GM23338 (cell line): ENCODE measurements around the gene CD84. TPM values are rescaled to one million over a fixed set of nuclear protein-coding genes. Genes with fewer than 3 reads are reported as not detected.

Experiments used
- ATAC-seq: fragments of 200-7000 bp; cut with Tn5 transposase; 3 replicates; pipeline ENCODE4 v1.9.1; 2020
- DNase-seq: peaks from one replicate; pipeline ENCODE4 v3.0.0-alpha.2; 2015; ENCODE audit warnings: low spot score
- H2AFZ ChIP-seq: fragments of 200-600 bp; sonication (generic); 2 replicates; pipeline ENCODE4 v1.8.0; 2016; ENCODE audit warnings: antibody characterized with exemption, mild to moderate bottlenecking, moderate library complexity
- H3F3A ChIP-seq: fragments of 200-600 bp; sonication (generic); replicated peaks from 2 replicates; pipeline ENCODE4 v1.8.0; 2017; ENCODE audit warnings: antibody characterized with exemption, mixed run types, low read depth
- H3K27ac ChIP-seq: fragments of 200-600 bp; sonication (generic); 2 replicates; pipeline ENCODE4 v1.6.1; 2016; ENCODE audit warnings: low read depth
- H3K27me3 ChIP-seq: fragments of 200-600 bp; sonication (generic); 2 replicates; pipeline ENCODE4 v1.8.0; 2016; ENCODE audit warnings: mild to moderate bottlenecking, mixed run types, moderate library complexity; ENCODE audit not compliant: insufficient read depth
- H3K36me3 ChIP-seq: fragments of 200-600 bp; sonication (generic); 2 replicates; pipeline ENCODE4 v1.8.0; 2016; ENCODE audit warnings: mild to moderate bottlenecking; ENCODE audit not compliant: insufficient read depth
- H3K4me1 ChIP-seq: fragments of 200-600 bp; sonication (generic); 2 replicates; pipeline ENCODE4 v1.8.0; 2016; ENCODE audit warnings: mild to moderate bottlenecking, moderate library complexity; ENCODE audit not compliant: insufficient read depth
- H3K4me2 ChIP-seq: fragments of 200-600 bp; sonication (generic); 2 replicates; pipeline ENCODE4 v1.7.1; 2017; ENCODE audit warnings: mixed run types
- H3K4me3 ChIP-seq: fragments of 200-600 bp; sonication (generic); 2 replicates; pipeline ENCODE4 v1.6.1; 2016; ENCODE audit warnings: mixed run types
- H3K79me2 ChIP-seq: fragments of 200-600 bp; sonication (generic); replicated peaks from 2 replicates; pipeline ENCODE4 v1.8.0; 2017; ENCODE audit warnings: mild to moderate bottlenecking; ENCODE audit not compliant: insufficient read depth
- H3K9me2 ChIP-seq: fragments of 200-600 bp; sonication (generic); 2 replicates; pipeline ENCODE4 v1.8.0; 2017; ENCODE audit not compliant: insufficient read depth
- H4K20me1 ChIP-seq: fragments of 200-600 bp; sonication (generic); replicated peaks from 2 replicates; pipeline ENCODE4 v1.8.0; 2017; ENCODE audit warnings: mild to moderate bottlenecking; ENCODE audit not compliant: insufficient read depth
- H3K27ac Mint-ChIP-seq: 2 replicates; pipeline ENCODE4 v1.8.0; 2020; ENCODE audit warnings: inconsistent platforms, mild to moderate bottlenecking, moderate library complexity, mixed read lengths
- H3K27me3 Mint-ChIP-seq: 3 replicates; pipeline ENCODE4 v1.8.0; 2022; ENCODE audit warnings: low read depth, mild to moderate bottlenecking, moderate library complexity, mixed read lengths, inconsistent platforms; ENCODE audit not compliant: insufficient read depth, poor library complexity
- H3K36me3 Mint-ChIP-seq: 3 replicates; pipeline ENCODE4 v1.8.0; 2021; ENCODE audit warnings: low read depth, mild to moderate bottlenecking, inconsistent platforms, moderate library complexity, mixed read lengths
- H3K4me1 Mint-ChIP-seq: 3 replicates; pipeline ENCODE4 v1.8.0; 2020; ENCODE audit warnings: mild to moderate bottlenecking, inconsistent platforms, mixed read lengths
- H3K4me3 Mint-ChIP-seq: 3 replicates; pipeline ENCODE4 v1.8.0; 2021; ENCODE audit warnings: moderate library complexity, mild to moderate bottlenecking, inconsistent platforms, mixed read lengths
- H3K9me3 Mint-ChIP-seq: 3 replicates; pipeline ENCODE4 v1.8.0; 2020; ENCODE audit warnings: moderate library complexity, mild to moderate bottlenecking, inconsistent platforms, mixed read lengths
- CREB1 ChIP-seq: fragments of 250-450 bp; sonication (Bioruptor Pico); IDR thresholded peaks from 2 replicates; pipeline ENCODE4 v1.5.0; 2020; ENCODE audit warnings: low read depth, mild to moderate bottlenecking, moderate library complexity
- JUNB ChIP-seq: IDR thresholded peaks from one replicate; pipeline ENCODE4 v1.6.1; 2016; ENCODE audit warnings: antibody characterized with exemption; ENCODE audit not compliant: unreplicated experiment
- POLR2AphosphoS5 ChIP-seq: IDR thresholded peaks from 2 replicates; pipeline ENCODE4 v1.6.1; 2016; ENCODE audit warnings: antibody characterized with exemption, low read depth
- polyA plus RNA-seq: library from polyadenylated mRNA; unstranded; fragments of >200 nt; fragmentation: Nextera tagmentation; extraction: Ambion mirVana; gene quantifications from 2 replicates; pipeline ENCODE4 v1.2.1, GENCODE V29; 2016
- total RNA-seq: library from RNA; depleted of rRNA; stranded (reverse); fragments of >200 nt; shearing (Covaris generic); gene quantifications from 2 replicates; pipeline ENCODE4 v1.2.3, GENCODE V29; 2014
- TF ChIP-seq, protein P1 (sequence below): IDR thresholded peaks from 2 replicates; pipeline ENCODE4 v1.6.1; 2016; ENCODE audit warnings: antibody characterized with exemption
- TF ChIP-seq, protein P2 (sequence below): fragments of 250-450 bp; sonication (Bioruptor Pico); IDR thresholded peaks from 2 replicates; pipeline ENCODE4 v1.5.0; 2020; ENCODE audit warnings: mild to moderate bottlenecking, moderate library complexity
- TF ChIP-seq, protein P3 (sequence below), 2 experiments: fragments of 200-600 bp in 1 of 2; sonication (generic) in 1 of 2; conservative IDR thresholded peaks; 2 replicates each; pipeline versions ENCODE4 v1.5.1 to v1.6.1; 2016 to 2017; ENCODE audit warnings: antibody characterized with exemption in 2 of 2, low read depth in 2 of 2, mild to moderate bottlenecking in 2 of 2, moderate library complexity in 1 of 2

Gene CD84
- total and polyA plus RNA-seq, 2 experiments from 2014 or later = not detected

DNA sequence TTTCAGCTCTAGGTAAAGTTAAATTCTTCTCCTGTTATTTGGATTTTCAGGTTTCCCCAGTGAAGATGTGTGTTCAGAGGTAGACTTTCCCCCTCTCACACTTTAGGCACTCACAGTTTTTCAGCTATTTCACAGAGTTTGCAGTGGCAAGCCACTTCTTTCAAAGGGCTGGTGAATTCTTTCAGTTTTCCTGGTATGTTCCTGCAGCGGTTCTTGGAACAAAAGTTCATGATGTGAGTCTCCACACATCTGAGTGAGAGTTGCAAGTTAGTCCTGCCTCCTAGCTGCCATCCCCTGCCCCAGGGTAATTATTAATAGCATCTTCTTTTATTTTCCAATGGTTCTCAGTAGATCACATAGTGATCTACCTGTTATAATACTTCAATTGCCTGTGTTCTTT, 27.3 kb upstream of the CD84 start (continued):
- TF ChIP-seq, protein P1, sequence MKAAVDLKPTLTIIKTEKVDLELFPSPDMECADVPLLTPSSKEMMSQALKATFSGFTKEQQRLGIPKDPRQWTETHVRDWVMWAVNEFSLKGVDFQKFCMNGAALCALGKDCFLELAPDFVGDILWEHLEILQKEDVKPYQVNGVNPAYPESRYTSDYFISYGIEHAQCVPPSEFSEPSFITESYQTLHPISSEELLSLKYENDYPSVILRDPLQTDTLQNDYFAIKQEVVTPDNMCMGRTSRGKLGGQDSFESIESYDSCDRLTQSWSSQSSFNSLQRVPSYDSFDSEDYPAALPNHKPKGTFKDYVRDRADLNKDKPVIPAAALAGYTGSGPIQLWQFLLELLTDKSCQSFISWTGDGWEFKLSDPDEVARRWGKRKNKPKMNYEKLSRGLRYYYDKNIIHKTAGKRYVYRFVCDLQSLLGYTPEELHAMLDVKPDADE = no peak
- TF ChIP-seq POLR2AphosphoS5 = no peak

DNA sequence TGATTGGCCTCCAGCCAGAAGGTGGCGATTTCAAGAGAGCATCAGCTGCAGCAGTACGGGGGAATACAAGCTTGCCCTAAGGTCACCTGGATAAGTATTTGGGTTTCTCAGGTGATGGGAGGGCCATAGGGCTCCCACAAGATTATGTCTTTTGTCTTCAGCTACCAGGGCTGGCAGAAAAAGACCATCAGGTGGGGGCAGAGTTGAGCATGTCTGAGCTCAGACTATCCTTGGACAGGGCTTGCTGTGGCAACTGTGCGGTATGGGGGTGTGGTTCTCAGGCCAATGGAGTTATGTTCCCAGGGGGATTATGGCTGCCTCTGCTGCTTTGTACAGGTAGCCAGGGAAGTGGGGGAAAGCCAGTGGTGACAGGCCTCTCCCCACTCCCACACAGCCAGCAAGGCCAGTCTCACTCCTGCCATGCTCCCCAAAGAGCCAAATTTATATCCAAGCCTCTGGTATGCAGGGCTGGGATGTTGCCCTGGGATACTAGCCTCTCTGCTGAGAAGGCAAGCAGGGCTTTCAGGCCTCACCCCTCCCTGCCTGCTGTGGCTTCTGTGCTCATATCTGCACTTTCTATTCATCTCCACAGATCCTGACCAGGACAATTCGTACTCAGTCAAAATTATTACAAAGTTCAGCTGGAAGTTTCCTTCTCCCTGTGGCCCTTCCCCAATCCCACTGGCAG, 26.6 kb upstream of the CD84 start:
- DNase-seq (no peak), ATAC-seq (no peak; the same call in 2 of the 3 replicates)
- peaks cover 7% of the 10 kb centered on the region; the same call in 2 of the 3 replicates for H3K4me1 Mint-ChIP-seq
- no peaks in the 10 kb centered on the region for H3K4me1 ChIP-seq
- H3F3A ChIP-seq = no peaks in the 10 kb centered on the region
- H3K4me3 Mint-ChIP-seq = no peak overlapping the region
- no peaks in the 10 kb centered on the region for H3K27me3 Mint-ChIP-seq
- peaks cover 25% of the 10 kb centered on the region for H3K9me3 Mint-ChIP-seq
- no peak overlapping the region for H3K4me2 ChIP-seq
- H3K27ac ChIP-seq = no peak overlapping the region
- no peaks in the 10 kb centered on the region for H4K20me1 ChIP-seq
- no peaks in the 10 kb centered on the region for H3K79me2 ChIP-seq
- TF ChIP-seq CREB1 = no peak
- TF ChIP-seq, protein P2, sequence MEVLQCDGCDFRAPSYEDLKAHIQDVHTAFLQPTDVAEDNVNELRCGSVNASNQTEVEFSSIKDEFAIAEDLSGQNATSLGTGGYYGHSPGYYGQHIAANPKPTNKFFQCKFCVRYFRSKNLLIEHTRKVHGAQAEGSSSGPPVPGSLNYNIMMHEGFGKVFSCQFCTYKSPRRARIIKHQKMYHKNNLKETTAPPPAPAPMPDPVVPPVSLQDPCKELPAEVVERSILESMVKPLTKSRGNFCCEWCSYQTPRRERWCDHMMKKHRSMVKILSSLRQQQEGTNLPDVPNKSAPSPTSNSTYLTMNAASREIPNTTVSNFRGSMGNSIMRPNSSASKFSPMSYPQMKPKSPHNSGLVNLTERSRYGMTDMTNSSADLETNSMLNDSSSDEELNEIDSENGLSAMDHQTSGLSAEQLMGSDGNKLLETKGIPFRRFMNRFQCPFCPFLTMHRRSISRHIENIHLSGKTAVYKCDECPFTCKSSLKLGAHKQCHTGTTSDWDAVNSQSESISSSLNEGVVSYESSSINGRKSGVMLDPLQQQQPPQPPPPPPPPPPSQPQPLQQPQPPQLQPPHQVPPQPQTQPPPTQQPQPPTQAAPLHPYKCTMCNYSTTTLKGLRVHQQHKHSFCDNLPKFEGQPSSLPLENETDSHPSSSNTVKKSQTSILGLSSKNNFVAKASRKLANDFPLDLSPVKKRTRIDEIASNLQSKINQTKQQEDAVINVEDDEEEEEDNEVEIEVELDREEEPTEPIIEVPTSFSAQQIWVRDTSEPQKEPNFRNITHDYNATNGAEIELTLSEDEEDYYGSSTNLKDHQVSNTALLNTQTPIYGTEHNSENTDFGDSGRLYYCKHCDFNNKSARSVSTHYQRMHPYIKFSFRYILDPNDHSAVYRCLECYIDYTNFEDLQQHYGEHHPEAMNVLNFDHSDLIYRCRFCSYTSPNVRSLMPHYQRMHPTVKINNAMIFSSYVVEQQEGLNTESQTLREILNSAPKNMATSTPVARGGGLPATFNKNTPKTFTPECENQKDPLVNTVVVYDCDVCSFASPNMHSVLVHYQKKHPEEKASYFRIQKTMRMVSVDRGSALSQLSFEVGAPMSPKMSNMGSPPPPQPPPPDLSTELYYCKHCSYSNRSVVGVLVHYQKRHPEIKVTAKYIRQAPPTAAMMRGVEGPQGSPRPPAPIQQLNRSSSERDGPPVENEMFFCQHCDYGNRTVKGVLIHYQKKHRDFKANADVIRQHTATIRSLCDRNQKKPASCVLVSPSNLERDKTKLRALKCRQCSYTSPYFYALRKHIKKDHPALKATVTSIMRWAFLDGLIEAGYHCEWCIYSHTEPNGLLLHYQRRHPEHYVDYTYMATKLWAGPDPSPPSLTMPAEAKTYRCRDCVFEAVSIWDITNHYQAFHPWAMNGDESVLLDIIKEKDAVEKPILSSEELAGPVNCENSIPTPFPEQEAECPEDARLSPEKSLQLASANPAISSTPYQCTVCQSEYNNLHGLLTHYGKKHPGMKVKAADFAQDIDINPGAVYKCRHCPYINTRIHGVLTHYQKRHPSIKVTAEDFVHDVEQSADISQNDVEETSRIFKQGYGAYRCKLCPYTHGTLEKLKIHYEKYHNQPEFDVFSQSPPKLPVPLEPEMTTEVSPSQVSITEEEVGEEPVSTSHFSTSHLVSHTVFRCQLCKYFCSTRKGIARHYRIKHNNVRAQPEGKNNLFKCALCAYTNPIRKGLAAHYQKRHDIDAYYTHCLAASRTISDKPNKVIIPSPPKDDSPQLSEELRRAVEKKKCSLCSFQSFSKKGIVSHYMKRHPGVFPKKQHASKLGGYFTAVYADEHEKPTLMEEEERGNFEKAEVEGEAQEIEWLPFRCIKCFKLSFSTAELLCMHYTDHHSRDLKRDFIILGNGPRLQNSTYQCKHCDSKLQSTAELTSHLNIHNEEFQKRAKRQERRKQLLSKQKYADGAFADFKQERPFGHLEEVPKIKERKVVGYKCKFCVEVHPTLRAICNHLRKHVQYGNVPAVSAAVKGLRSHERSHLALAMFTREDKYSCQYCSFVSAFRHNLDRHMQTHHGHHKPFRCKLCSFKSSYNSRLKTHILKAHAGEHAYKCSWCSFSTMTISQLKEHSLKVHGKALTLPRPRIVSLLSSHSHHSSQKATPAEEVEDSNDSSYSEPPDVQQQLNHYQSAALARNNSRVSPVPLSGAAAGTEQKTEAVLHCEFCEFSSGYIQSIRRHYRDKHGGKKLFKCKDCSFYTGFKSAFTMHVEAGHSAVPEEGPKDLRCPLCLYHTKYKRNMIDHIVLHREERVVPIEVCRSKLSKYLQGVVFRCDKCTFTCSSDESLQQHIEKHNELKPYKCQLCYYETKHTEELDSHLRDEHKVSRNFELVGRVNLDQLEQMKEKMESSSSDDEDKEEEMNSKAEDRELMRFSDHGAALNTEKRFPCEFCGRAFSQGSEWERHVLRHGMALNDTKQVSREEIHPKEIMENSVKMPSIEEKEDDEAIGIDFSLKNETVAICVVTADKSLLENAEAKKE (CRISPR knock-in tag) = no peak
- TF ChIP-seq, protein P3, sequence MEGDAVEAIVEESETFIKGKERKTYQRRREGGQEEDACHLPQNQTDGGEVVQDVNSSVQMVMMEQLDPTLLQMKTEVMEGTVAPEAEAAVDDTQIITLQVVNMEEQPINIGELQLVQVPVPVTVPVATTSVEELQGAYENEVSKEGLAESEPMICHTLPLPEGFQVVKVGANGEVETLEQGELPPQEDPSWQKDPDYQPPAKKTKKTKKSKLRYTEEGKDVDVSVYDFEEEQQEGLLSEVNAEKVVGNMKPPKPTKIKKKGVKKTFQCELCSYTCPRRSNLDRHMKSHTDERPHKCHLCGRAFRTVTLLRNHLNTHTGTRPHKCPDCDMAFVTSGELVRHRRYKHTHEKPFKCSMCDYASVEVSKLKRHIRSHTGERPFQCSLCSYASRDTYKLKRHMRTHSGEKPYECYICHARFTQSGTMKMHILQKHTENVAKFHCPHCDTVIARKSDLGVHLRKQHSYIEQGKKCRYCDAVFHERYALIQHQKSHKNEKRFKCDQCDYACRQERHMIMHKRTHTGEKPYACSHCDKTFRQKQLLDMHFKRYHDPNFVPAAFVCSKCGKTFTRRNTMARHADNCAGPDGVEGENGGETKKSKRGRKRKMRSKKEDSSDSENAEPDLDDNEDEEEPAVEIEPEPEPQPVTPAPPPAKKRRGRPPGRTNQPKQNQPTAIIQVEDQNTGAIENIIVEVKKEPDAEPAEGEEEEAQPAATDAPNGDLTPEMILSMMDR (conservative IDR thresholded peaks at IDR 0.05; ENCODE audit: low read depth in 2 of 2) = peak in 1 of 2 experiments; percentile 14; a peak in 2 of 4 replicates
- TF ChIP-seq JUNB = no peak
- H3K27me3 ChIP-seq = no peaks in the 10 kb centered on the region
- peak overlapping the region; percentile 33 for H2AFZ ChIP-seq
- no peak overlapping the region for H3K27ac Mint-ChIP-seq
- no peaks in the 10 kb centered on the region for H3K9me2 ChIP-seq
- no peak overlapping the region for H3K4me3 ChIP-seq
- H3K36me3 Mint-ChIP-seq = peaks cover 14% of the 10 kb centered on the region; the same call in 2 of the 3 replicates
- no peaks in the 10 kb centered on the region for H3K36me3 ChIP-seq
